ENCODE measurements around the gene RENBP. TPM values are rescaled to one million over a fixed set of nuclear protein-coding genes. Genes with fewer than 3 reads are reported as not detected.

The RENBP gene
- total and polyA plus RNA-seq, 11 donors = 5.1 to 35.5 (median 9.9) TPM

DNA sequence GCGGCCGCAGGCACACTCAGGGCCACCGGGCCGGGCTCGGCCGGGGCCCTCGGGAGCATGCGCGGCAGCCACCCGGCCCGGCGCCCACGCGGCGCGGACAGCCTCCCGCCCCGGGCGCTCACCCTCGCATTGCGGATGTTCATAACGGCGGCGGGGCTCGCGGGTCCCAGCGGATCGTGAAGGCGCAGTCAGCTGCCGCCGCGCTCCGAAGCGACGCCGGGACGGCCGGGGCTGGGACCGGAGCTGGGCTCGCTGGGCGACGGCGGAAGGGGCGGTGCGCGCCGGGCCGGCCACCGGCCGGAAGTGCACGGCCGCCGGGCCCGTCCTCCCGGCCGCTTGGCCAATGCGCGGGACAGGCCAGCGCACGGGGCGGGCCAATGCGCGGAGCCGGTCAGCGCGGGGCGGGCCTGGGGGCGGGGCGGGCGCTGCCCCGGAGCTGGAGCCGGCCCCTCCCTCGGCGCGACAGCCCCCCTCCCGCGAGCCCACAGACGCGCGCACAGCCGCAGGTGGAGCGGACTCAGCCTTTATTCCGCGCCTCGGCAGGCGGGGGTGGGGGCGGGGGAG is 9.6 kb downstream of the RENBP start, which contains the start of gene NAA10:
Gene NAA10, minus strand, starts transcription at position 276 of the 564 bp plus-strand sequence. Its CDS starts 133 bp downstream, at position 143.
- Histone ChIP-seq H3K36me3 (peaks cover 0 to 34% (median 19%) of the 10 kb centered on the region in 9 donors), H3K9me3 (no peaks in the 10 kb centered on the region), H3K4me1 (peaks cover 0 to 23% (median 5%) of the 10 kb centered on the region in 12 donors), H3K27ac (peak within 1 kb of the TSS in 11 of 12 donors; percentile 61 to 82 (median 72)), H3K4me3 (peak within 1 kb of the TSS; percentile 43 to 97 (median 74)), H3K27me3 (peaks cover 0 to under 1% (median 0%) of the 10 kb centered on the region in 9 donors)
- WGBS, 4 donors = 0 to 27% (median 5%) methylated on average over 2 to 82 of the region's 87 CpGs
- DNase-seq = peak; percentile 74 to 85 (median 80)
- TF ChIP-seq, protein P1, sequence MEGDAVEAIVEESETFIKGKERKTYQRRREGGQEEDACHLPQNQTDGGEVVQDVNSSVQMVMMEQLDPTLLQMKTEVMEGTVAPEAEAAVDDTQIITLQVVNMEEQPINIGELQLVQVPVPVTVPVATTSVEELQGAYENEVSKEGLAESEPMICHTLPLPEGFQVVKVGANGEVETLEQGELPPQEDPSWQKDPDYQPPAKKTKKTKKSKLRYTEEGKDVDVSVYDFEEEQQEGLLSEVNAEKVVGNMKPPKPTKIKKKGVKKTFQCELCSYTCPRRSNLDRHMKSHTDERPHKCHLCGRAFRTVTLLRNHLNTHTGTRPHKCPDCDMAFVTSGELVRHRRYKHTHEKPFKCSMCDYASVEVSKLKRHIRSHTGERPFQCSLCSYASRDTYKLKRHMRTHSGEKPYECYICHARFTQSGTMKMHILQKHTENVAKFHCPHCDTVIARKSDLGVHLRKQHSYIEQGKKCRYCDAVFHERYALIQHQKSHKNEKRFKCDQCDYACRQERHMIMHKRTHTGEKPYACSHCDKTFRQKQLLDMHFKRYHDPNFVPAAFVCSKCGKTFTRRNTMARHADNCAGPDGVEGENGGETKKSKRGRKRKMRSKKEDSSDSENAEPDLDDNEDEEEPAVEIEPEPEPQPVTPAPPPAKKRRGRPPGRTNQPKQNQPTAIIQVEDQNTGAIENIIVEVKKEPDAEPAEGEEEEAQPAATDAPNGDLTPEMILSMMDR (IDR thresholded peaks at IDR 0.05) = no peak
- peak in 1 of 2 donors; percentile 55 for TF ChIP-seq POLR2A (IDR thresholded peaks at IDR 0.05)
- intact Hi-C loops (cut with DNase I) = no loop called here
- peak; percentile 92 to 98 (median 96) for ATAC-seq

- WGBS, 4 donors = 3 to 54% (median 19%) methylated on average over 8 to 33 of the region's 33 CpGs
- Histone ChIP-seq H3K27me3 (no peaks in the 10 kb centered on the region), H3K9me3 (no peaks in the 10 kb centered on the region), H3K36me3 (peaks cover 0 to 39% (median 19%) of the 10 kb centered on the region in 9 donors), H3K4me1 (peaks cover 0 to 29% (median 5%) of the 10 kb centered on the region in 12 donors), H3K27ac (peak overlapping the region in 11 of 12 donors; percentile 61 to 82 (median 72)), H3K4me3 (peak overlapping the region; percentile 43 to 97 (median 74))
- peak in 2 of 4 donors; percentile 2 to 10 for ATAC-seq
- intact Hi-C loops (cut with DNase I) = no loop called here
- DNase-seq = no peak
- TF ChIP-seq, protein P1 (IDR thresholded peaks at IDR 0.05) = no peak
- no peak for TF ChIP-seq POLR2A (IDR thresholded peaks at IDR 0.05)
Measured at GRCh38 chrX:153934148-153934761, 10.2 kb downstream of the RENBP start.

GRCh38 chrX:153933748-153934147 is 10.7 kb downstream of the RENBP start:
- H3K27ac ChIP-seq = peak overlapping the region in 6 of 12 donors; percentile 61 to 82 (median 70)
- peaks cover 0 to 34% (median 8%) of the 10 kb centered on the region in 12 donors for H3K4me1 ChIP-seq
- WGBS, 4 donors = 29 to 51% (median 38%) methylated on average over 7 of the region's 7 CpGs
- peaks cover 0 to 41% (median 19%) of the 10 kb centered on the region in 9 donors for H3K36me3 ChIP-seq
- intact Hi-C loops (cut with DNase I) = no loop called here
- DNase-seq = no peak
- no peaks in the 10 kb centered on the region for H3K27me3 ChIP-seq
- no peaks in the 10 kb centered on the region for H3K9me3 ChIP-seq
- TF ChIP-seq POLR2A (IDR thresholded peaks at IDR 0.05) = no peak
- TF ChIP-seq, protein P1 (IDR thresholded peaks at IDR 0.05) = no peak
- ATAC-seq = no peak
- peak overlapping the region in 11 of 12 donors; percentile 51 to 97 (median 75) for H3K4me3 ChIP-seq

- no peak for ATAC-seq
- peaks cover 0 to 41% (median 19%) of the 10 kb centered on the region in 9 donors for H3K36me3 ChIP-seq
- H3K4me3 ChIP-seq = no peak overlapping the region
- H3K9me3 ChIP-seq = no peaks in the 10 kb centered on the region
- 84 to 94% (median 92%) methylated on average over 12 to 13 of the region's 13 CpGs for WGBS, 4 donors
- no peak for DNase-seq
- peaks cover 0 to 44% (median 11%) of the 10 kb centered on the region in 12 donors for H3K4me1 ChIP-seq
- intact Hi-C loops (cut with DNase I) = no loop called here
- no peak overlapping the region for H3K27ac ChIP-seq
- TF ChIP-seq POLR2A (IDR thresholded peaks at IDR 0.05) = no peak
- TF ChIP-seq, protein P1 (IDR thresholded peaks at IDR 0.05) = no peak
- no peaks in the 10 kb centered on the region for H3K27me3 ChIP-seq
Measured at GRCh38 chrX:153932220-153932915, 12.1 kb downstream of the RENBP start.
